ENCODE measurements around the gene GRID1.

The GRID1 gene

GRCh38 chr10:86017841-86018734 lies 348.5 kb downstream of the GRID1 start:
- no peak for DNase-seq

DNA sequence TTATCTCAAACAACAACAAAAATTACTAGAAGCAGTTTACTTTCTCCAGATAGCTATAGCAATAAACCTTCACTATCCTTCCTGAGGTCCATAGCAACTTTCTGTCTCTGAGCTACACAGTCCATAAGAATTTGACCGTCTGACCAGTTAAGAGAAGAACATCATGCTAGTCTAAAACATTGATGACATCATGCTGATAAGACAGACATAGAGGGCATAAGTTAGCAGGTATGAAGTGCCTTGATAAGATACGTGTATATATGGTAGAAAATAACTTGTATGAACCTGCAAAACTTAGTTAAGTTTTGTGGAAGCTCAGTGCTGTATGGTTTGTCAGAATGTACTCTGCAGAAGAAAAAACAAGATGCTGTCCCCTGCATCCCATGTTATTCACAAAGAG lies 353.0 kb downstream of the GRID1 start:
- no peak for DNase-seq

DNA sequence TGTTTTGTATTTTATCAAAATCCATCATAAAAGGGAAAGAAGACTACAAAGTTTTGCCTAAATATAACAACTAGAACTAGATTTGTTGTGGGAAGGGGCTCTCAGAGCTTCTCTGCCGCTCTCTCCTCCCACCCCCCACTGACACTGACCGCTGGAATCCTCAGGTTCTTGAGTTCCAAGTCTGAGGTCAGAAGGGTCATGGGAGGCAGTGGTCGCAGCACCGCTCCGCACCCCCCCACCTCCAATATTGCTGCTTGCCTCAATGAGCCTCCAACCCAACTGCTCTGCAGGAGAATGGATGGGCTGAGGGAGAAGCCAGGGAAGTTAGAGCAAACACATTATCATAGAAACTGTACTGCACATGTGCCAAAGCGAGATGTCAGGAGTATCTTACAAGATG lies 359.4 kb downstream of the GRID1 start:
- no peak for DNase-seq

- no peak for DNase-seq
These were observed 362.3 kb downstream of the GRID1 start for GRCh38 chr10:86004337-86004736.

DNA sequence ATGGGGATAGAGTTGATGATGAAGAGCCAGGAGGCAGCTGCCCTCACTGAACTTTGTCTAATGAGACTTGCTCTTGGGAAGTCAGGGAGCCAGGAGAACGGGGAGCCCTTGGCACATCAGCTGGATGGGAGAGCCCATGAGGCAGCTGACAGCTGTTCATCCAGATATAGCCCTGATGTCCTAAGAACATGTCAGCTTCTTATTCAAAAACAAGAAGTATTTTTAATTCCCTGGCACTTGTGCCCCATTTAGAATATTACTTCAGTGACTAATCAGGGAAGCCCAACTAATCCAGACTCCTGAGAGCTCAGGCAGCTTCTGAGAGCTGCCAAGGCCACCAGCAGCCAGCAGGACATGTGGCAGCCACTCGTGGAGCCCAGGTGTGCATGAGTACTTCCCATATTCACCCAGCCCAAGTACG lies 363.4 kb downstream of the GRID1 start:
- no peak for DNase-seq

DNA sequence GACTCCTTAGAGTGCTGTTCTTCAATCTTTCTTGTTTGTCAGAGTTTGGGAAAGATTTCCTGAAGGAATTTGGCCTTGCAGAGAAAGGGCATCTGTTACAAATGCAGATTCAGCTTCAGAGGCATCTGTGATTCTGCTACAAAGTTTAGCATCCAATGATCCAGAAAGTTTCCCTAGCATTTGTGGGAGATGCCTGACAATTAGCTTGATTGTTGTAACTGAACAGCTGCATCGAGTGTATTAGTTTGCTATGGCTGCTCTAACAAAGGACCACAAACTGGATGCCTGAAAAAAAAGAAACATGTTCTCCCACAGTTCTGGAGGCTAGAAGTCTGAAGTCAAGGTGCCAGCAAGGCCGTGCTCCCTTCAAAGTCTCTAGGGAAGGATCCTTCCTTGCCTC lies 365.1 kb downstream of the GRID1 start:
- no peak for DNase-seq

DNA sequence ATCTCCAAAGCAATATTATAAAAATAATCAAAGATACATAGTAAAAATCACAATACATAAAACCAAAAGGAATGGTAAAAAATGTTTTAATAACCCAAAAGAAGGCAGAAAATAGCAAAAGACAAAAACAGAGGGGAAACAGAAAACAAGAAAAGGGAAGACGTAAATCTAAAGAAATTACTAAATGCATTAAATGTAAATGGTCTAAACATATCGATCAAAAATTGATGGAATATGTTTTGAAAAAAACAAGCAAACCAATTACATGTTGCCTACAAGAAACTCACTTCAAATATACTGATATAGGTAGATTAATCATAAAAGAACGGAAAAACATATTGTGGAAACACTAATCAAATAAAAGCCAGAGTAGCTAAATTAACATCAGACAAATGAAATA lies 369.1 kb downstream of the GRID1 start:
- no peak for DNase-seq

DNA sequence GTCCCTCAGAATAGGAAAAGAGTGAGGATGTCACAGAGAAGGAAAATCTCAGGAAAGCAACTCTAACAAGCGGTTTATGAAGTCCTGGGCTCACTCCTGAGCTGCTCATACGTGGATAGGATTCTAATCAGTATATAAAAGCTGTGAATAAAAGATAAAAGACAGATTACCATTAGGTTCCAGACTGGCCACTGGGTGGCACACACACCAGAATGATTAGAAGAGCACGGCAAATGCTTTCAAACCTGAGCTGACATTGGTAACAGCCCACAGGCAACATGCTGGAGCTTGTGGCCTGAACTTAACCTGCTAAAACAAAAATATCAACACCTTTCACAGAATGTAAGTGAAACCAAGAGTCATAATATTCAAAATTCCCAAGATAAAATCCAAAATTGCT lies 370.8 kb downstream of the GRID1 start:
- DNase-seq = no peak

DNA sequence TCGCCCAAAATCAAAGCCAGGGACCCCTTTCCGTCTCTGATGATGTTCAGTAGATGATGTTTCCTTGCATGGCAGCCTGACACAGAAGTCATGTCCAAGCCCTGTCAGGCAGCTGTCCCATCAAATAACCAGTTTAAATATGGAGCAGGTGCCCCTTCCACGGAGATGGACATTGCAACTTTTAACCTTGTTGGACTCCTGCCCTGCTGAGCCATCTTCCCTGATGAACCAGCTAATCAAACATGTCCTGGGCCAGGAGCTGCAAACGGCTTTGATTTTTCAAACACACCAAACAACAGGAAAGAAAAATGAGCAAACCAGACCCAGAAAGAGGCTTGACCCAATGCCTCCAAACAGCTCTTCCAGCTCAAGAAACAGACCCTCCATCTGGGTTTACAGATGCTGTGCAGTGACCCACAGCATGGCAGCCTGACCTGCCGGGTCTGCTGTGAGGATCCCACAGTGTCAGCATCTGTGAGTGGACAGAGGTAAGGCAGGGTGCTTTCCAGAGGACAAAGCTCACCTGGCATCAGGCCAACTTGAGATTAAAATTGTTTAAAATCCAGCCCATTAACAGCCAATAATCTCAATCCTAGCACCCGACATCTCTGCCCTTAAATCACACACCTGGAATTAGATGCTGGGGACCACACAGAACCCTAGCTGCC lies 372.6 kb downstream of the GRID1 start:
- DNase-seq = no peak

- DNase-seq = no peak
These were observed 373.5 kb downstream of the GRID1 start for GRCh38 chr10:85993140-85993539.

GRCh38 chr10:85992324-85992723 lies 374.3 kb downstream of the GRID1 start:
- no peak for DNase-seq

DNA sequence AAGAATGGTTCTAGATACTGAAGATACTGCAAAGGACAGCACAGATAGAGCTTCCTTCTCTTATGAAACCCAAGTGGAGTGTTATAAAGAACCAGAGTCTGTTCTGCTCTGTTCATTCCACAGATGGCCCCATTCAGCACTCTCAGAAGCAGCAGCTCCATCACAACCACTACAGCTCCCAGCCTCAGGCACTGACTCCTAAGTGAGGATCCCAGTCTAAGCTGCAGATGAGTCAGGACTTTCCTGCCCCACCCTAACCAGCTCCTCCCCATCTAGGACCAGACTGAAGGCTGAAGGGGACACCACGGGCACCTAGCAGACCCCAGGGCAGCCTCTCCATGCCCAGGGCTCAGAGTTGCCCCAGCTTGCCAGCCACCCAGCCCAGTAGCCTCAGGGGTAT lies 379.8 kb downstream of the GRID1 start:
- no peak for DNase-seq

- no peak for DNase-seq
These were observed 383.5 kb downstream of the GRID1 start for GRCh38 chr10:85983051-85983450.

DNA sequence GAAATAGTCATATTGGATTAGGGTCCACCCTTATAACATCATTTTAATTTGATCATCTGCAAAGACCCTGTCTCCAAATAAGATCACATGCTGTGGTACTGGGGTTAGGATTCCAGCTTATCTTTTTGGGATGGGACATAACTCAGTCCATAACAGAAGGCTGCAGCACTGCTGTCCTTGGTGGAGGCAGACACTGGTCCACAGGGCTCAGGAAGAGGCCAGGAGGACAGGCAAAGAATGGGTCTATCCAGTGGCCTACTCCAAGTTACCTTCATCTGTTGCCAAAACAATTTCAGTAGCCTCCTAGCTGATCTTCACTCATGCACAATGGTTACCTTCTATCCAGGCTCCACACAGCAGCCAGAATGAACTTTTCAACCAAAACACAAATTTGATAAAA lies 387.0 kb downstream of the GRID1 start:
- DNase-seq = no peak

DNA sequence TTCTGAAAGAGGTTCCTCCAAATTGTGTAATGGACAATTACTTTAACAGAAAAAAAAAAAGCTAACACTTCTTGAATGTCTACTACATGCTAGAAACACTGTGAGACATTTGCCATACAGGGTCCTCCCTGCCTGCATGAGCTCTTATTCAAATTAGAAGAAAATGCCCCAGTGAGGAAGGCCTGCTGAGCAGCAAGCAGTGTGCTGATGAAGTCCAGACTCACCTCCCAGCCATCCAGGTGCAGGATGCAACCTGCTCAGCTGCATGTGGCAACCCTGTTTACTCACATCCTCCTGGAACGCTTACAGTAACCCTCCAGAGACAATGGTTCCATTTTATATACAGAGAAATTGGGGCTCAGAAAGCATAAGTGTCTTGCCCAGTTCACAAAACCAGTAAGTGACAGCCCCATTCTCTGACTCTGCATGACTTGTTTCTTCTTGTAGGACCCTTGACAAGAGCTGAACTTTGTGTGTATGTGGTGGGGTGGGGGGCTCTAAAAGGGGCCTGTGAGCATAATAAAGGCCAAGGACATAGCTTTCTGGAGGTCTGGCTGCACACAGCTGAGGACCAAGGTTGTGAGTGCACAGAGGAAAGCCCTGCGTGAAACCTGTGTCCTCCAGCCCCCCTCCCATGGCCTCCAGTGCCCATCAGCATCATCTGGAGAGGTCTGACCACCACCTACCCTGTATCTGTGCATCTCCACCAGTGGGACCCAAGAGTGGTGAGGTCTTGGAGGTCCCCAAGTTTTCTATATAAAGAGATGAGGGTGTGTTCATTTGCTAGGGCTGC lies 387.8 kb downstream of the GRID1 start:
- DNase-seq = no peak

DNA sequence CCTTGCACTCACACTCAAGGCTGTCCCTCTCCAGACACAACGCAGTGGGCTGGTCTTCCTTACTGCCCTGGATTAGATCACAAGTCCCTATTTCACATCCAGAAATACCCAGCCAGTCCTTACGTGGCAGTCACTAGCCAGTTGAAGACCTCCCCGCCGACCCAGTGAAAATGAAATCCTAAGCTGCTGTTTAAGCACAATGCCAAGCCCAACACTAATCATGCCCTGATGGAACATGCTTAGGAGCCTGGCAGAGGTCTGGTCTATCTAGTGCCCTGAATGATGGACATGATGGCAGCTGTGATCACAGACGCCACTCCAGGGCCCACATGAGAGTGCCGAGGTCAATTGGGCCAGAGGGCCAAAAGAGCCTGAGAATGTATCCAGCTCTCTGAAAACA lies 389.0 kb downstream of the GRID1 start:
- no peak for DNase-seq

GRCh38 chr10:85976267-85976793 lies 390.3 kb downstream of the GRID1 start:
- no peak for DNase-seq

GRCh38 chr10:85971494-85971893 lies 395.1 kb downstream of the GRID1 start:
- no peak for DNase-seq

- DNase-seq = no peak
These were observed 399.0 kb downstream of the GRID1 start for GRCh38 chr10:85967594-85967993.

GRCh38 chr10:85961479-85962067 lies 405.0 kb downstream of the GRID1 start:
- no peak for DNase-seq

DNA sequence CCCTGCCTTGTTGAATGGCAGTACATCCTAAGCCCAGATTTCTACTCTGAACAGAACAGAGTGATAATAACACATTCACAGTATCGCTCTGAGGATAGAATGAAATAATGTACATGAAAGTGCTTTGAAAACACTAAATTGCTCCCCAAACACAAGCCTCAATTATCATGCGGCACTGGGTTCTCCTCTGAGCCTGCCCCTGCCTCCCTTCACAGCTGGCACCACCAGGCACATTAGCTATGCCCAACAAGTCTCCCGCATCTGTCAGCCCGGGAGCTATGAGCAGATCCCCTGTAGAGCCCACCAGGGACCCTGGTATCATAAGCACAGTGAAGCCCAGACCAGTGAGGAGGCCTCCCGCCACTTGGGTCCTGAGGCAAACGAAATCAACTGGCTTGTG lies 405.5 kb downstream of the GRID1 start:
- DNase-seq = no peak

DNA sequence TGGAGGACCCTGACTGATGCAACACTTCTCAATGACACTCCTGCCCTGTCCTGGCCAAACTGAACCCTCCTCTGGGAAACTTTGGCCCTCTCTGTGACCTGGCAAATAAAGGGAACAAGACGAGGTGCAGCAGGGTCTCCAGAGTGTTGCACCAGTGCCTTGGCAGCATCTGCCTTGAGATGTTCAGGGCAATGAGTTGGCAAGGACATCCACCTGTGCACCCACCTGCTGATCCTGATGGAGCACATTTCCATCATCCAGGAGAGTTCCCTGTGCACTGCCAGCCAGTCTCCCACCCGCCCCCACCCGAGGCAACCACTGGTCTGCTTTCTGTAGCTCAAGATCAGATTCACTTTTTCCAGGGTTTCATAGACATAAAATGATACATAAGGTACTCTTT lies 407.4 kb downstream of the GRID1 start:
- DNase-seq = no peak

- DNase-seq = no peak
These were observed 415.7 kb downstream of the GRID1 start for GRCh38 chr10:85950921-85951320.
